NCI-H2107 treated with DMSO at 0.1 percent for 48 hours (cell line): ENCODE measurements around the gene GALNT6.

ENCODE experiments used
- DNase-seq: peaks from one replicate; lab custom pipeline; 2025; ENCODE audit not compliant: unreplicated experiment; lab: John Stamatoyannopoulos, UW

GALNT6 gene

GRCh38 chr12:51382173-51382572 is 9.0 kb downstream of the GALNT6 start:
- DNase-seq = peak; percentile 26

- peak; percentile 70 for DNase-seq
Observed at GRCh38 chr12:51381226-51382079, 9.8 kb downstream of the GALNT6 start.

GRCh38 chr12:51379571-51379970 is 11.6 kb downstream of the GALNT6 start:
- DNase-seq = no peak

- DNase-seq = peak; percentile 18
Observed at GRCh38 chr12:51378749-51379148, 12.5 kb downstream of the GALNT6 start.

- peak; percentile 97 for DNase-seq
Observed at GRCh38 chr12:51377099-51377984, 13.9 kb downstream of the GALNT6 start.

GRCh38 chr12:51374856-51375255 is 16.4 kb downstream of the GALNT6 start:
- DNase-seq = no peak

GRCh38 chr12:51374361-51374760 is 16.8 kb downstream of the GALNT6 start:
- no peak for DNase-seq

- no peak for DNase-seq
Observed at GRCh38 chr12:51373187-51373586, 18.0 kb downstream of the GALNT6 start.

GRCh38 chr12:51372021-51372420 is 19.2 kb downstream of the GALNT6 start:
- peak; percentile 39 for DNase-seq

GRCh38 chr12:51371295-51371953 is 19.8 kb downstream of the GALNT6 start:
- DNase-seq = peak; percentile 94

GRCh38 chr12:51370667-51371066 is 20.5 kb downstream of the GALNT6 start:
- no peak for DNase-seq

- no peak for DNase-seq
Observed at GRCh38 chr12:51369581-51369980, 21.6 kb downstream of the GALNT6 start.

GRCh38 chr12:51368640-51369517 is 22.3 kb downstream of the GALNT6 start:
- peak; percentile 36 for DNase-seq

- DNase-seq = no peak
Observed at GRCh38 chr12:51365276-51365675, 25.9 kb downstream of the GALNT6 start.

GRCh38 chr12:51364001-51364400 is 27.2 kb downstream of the GALNT6 start:
- no peak for DNase-seq

GRCh38 chr12:51362747-51363342 is 28.4 kb downstream of the GALNT6 start:
- no peak for DNase-seq

- no peak for DNase-seq
Observed at GRCh38 chr12:51362307-51362706, 28.9 kb downstream of the GALNT6 start.

- DNase-seq = no peak
Observed at GRCh38 chr12:51361161-51362016, 29.8 kb downstream of the GALNT6 start.

GRCh38 chr12:51360315-51360714 is 30.9 kb downstream of the GALNT6 start:
- no peak for DNase-seq
